GM10266 (cell line): ENCODE measurements around the gene NDUFAF4.

Experiments
- DNase-seq: peaks from one replicate; pipeline ENCODE4 v3.0.0; 2012; ENCODE audit errors: extremely low spot score
- CTCF ChIP-seq: IDR thresholded peaks from 2 replicates; pipeline ENCODE4 v1.5.1; 2012; ENCODE audit warnings: mild to moderate bottlenecking, low read depth; ENCODE audit not compliant: control insufficient read depth, insufficient read depth; ENCODE audit errors: missing control alignments

Gene NDUFAF4

DNA sequence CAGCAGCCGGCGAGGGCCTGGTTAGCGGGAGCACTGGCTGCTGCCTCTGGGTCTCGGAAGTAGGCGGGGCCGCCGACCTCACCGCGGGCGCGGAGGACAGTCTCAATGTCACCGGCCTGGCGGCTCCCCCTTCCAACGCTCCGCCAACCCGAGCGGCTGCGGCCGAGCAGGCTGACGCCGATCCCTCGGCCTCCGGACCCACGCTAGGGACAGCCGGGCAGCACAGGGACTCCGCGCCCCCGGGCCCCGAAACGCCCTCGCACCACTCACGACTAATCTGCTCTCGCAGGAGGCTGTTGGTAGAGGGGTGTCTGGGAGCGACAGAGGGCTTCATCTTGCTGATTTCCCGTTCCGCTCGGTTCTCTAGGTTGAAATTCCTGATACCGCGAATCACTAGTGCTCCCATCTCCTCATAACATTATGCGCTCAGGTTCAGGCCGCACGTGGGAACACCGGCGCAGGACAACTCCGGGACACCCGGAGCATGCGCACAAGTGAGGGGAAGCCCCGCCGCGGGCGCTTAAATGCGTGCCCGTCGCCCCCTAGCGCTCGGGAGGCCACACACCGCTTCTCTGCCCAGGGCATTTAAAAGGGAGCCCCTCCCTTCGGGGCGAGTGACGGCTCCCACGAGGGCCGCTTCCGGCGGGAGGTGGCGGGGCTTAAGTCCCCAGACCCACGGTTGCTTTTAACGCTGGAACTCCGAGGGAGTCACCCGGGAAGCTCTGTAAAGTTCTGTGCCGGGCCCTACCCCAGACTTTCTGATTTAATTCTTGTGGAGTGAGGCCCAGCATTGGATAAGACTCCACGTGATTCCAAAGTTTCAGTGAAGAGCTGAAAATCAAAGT is at the start of gene NDUFAF4:
Gene NDUFAF4, minus strand, starts transcription at position 496 of the 845 bp plus-strand sequence. Its CDS starts 90 bp downstream, at position 406.
- DNase-seq, result peak; percentile 90
- peak; percentile 94 for TF ChIP-seq CTCF

DNA sequence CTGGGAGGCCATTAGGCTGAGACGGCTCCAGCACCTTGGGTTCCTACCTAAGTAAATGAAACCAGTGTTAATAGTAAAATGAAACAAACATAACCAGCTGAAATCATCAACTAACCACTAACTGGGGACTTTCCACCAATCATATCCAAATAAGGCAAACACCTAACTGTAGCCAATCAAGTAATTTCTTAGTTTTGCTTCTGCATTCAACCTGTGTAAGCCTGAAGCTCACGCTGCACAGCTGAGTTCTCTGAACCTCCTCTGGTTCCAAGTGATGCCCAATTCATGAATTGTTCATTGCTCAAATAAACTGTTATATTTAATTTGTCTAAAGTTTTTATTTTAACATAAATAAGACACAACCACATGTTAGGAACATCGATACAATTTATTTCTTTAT is 49.4 kb upstream of the NDUFAF4 start:
- peak; percentile 7 for DNase-seq
- TF ChIP-seq CTCF, result no peak

GRCh38 chr6:96943555-96944215 is 46.0 kb upstream of the NDUFAF4 start:
- DNase-seq, result no peak
- no peak for TF ChIP-seq CTCF

GRCh38 chr6:96942676-96943075 is 45.0 kb upstream of the NDUFAF4 start:
- DNase-seq, result no peak
- TF ChIP-seq CTCF, result no peak

GRCh38 chr6:96940322-96940721 is 42.6 kb upstream of the NDUFAF4 start:
- DNase-seq, result no peak
- no peak for TF ChIP-seq CTCF

DNA sequence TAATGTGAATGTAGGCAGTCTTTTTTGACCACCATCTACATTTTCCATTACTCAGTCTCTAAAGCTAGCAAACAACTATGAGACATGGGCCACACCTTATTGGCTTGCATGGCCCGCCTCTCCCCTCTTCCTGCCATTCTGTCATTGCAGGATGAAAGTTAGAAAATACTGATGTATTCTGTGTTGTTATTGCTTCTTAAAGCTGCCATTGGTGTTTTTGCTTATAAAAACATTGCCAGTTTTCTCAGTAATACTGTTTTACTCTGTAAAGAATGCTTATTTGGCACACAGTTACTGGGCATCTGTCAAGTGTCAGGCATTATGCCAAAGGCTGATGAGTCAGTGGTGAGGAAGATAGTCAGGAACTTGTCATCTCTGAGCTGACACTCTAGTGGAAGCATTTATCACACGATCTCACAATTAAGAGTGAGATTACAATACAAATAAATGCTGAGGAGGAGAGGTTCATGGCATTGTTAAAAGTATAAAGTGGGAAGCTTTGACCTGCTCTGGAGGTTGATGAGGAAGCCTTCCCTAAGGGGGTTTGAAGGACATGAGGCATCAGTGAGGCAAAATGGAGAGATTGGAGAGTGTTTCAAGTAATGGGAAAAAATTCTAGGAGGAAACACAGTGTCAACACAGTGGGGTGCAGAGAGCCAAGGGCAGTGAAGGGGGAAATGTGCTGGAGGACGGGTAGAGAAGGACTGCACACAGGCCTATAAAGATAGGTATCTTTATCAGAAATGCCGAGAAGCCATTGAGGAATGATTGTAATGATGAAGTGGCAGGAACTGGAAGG is 41.5 kb upstream of the NDUFAF4 start:
- no peak for DNase-seq
- no peak for TF ChIP-seq CTCF
